Measurements from ENCODE around the gene YWHAG.

DNA sequence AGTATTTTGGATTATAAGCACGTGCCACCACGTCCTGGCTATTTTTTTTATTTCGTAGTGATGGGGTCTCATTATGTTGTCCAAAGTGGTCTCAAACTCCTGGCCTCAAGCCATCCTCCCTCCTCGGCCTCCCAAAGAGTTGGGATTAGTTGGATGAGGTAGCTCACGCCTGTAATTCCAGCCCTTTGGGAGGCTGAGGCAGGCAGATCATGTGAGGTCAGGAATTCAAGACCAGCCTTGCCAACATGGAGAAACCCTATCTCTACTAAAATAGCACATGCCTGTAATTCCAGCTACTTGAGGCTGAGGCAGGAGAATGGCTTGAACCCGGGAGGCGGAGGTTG lies 21.8 kb upstream of the YWHAG start:
- TF ChIP-seq YY1 (IDR thresholded peaks at IDR 0.05; ENCODE audit: insufficient read depth, insufficient read length) (no peak), ZNF274 (IDR thresholded peaks at IDR 0.05; ENCODE audit: low read depth, low read length) (no peak)
